BE2C (cell line): ENCODE measurements around the gene CDH4.

Experiments
- DNase-seq: peaks from one replicate; pipeline ENCODE4 v3.0.0-alpha.2; 2020
- H3K27me3 ChIP-seq: fragments of 250-450 bp; sonication (Bioruptor Pico); 2 replicates; pipeline ENCODE4 v1.5.1; 2020; ENCODE audit warnings: mild to moderate bottlenecking
- H3K36me3 ChIP-seq: fragments of 250-450 bp; sonication (Bioruptor Pico); 2 replicates; pipeline ENCODE4 v1.5.1; 2020; ENCODE audit warnings: mild to moderate bottlenecking
- H3K4me1 ChIP-seq: fragments of 250-450 bp; sonication (Bioruptor Pico); 2 replicates; pipeline ENCODE4 v1.5.1; 2020
- H3K4me3 ChIP-seq: 2 replicates; pipeline ENCODE4 v1.5.1; 2011; ENCODE audit warnings: low read depth, low read length
- H3K9me3 ChIP-seq: fragments of 250-450 bp; sonication (Bioruptor Pico); 2 replicates; pipeline ENCODE4 v1.5.1; 2020
- CTCF ChIP-seq: IDR thresholded peaks from 2 replicates; pipeline ENCODE4 v1.5.1; 2012; ENCODE audit warnings: mild to moderate bottlenecking, low read depth, low read length

Gene CDH4

DNA sequence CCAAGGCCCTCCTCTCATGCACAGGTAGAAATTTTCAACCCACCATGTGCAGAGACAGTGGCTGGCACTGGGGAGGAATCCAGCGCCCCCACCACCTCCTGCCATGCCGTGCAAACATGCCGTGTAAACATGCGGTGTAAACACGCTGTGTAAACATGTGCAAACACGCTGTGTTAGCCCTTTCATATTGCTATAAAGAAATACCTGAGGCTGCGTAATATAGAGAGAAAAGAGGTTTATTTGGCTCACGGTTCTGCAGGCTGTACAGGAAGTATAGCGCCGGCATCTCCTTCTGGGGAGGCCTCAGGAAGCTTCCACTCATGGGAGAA, 595.3 kb downstream of the CDH4 start:
- no peak for TF ChIP-seq CTCF
- Histone ChIP-seq H3K4me3 (no peak overlapping the region), H3K36me3 (no peaks in the 10 kb centered on the region), H3K27me3 (peaks cover 17% of the 10 kb centered on the region), H3K4me1 (no peaks in the 10 kb centered on the region), H3K9me3 (no peaks in the 10 kb centered on the region)
- no peak for DNase-seq

GRCh38 chr20:61847986-61848385, 595.9 kb downstream of the CDH4 start:
- DNase-seq = no peak
- no peak for TF ChIP-seq CTCF
- Histone ChIP-seq H3K4me1 (no peaks in the 10 kb centered on the region), H3K4me3 (no peak overlapping the region), H3K9me3 (no peaks in the 10 kb centered on the region), H3K27me3 (peaks cover 19% of the 10 kb centered on the region), H3K36me3 (no peaks in the 10 kb centered on the region)

GRCh38 chr20:61848851-61849250, 596.8 kb downstream of the CDH4 start:
- Histone ChIP-seq H3K36me3 (no peaks in the 10 kb centered on the region), H3K9me3 (no peaks in the 10 kb centered on the region), H3K4me1 (no peaks in the 10 kb centered on the region), H3K4me3 (no peak overlapping the region), H3K27me3 (peaks cover 19% of the 10 kb centered on the region)
- no peak for DNase-seq
- TF ChIP-seq CTCF = no peak

GRCh38 chr20:61849376-61849775, 597.3 kb downstream of the CDH4 start:
- TF ChIP-seq CTCF = no peak
- H3K4me3 ChIP-seq = no peak overlapping the region
- peaks cover 19% of the 10 kb centered on the region for H3K27me3 ChIP-seq
- DNase-seq = no peak
- no peaks in the 10 kb centered on the region for H3K36me3 ChIP-seq
- no peaks in the 10 kb centered on the region for H3K9me3 ChIP-seq
- H3K4me1 ChIP-seq = no peaks in the 10 kb centered on the region

- DNase-seq = no peak
- TF ChIP-seq CTCF = no peak
- Histone ChIP-seq H3K4me1 (no peaks in the 10 kb centered on the region), H3K9me3 (no peaks in the 10 kb centered on the region), H3K36me3 (no peaks in the 10 kb centered on the region), H3K27me3 (peaks cover 19% of the 10 kb centered on the region), H3K4me3 (no peak overlapping the region)
These were observed 597.8 kb downstream of the CDH4 start for GRCh38 chr20:61849822-61850221.

- Histone ChIP-seq H3K4me3 (no peak overlapping the region), H3K36me3 (no peaks in the 10 kb centered on the region), H3K27me3 (peaks cover 19% of the 10 kb centered on the region), H3K9me3 (no peaks in the 10 kb centered on the region), H3K4me1 (no peaks in the 10 kb centered on the region)
- no peak for DNase-seq
- no peak for TF ChIP-seq CTCF
These were observed 598.4 kb downstream of the CDH4 start for GRCh38 chr20:61850457-61850856.
